Parathyroid adenoma (tissue), 2 donors: ENCODE results near the gene SLAMF7.
"Not testable (repeated sequence)": the region's sequence is repeated elsewhere in the genome, so short reads cannot be mapped to it uniquely, and the experiment has no call there.

ENCODE experiments used
- H2AFZ ChIP-seq: fragments of 300-600 bp; sonication (generic); one replicate; pipeline ENCODE4 v1.7.0; 2017; ENCODE audit warnings: antibody characterized with exemption, mild to moderate bottlenecking
- H3K27ac ChIP-seq: fragments of 300-600 bp; sonication (generic); one replicate; pipeline ENCODE4 v1.7.0; 2017
- H3K27me3 ChIP-seq: fragments of 300-600 bp; sonication (generic); one replicate; pipeline ENCODE4 v1.7.0; 2017; ENCODE audit warnings: low read length; ENCODE audit not compliant: control insufficient read depth, insufficient read depth
- H3K36me3 ChIP-seq: fragments of 300-600 bp; sonication (generic); one replicate; pipeline ENCODE4 v1.7.0; 2017; ENCODE audit warnings: low read length; ENCODE audit not compliant: control insufficient read depth, insufficient read depth
- H3K4me1 ChIP-seq: fragments of 300-600 bp; sonication (generic); one replicate; pipeline ENCODE4 v1.7.0; 2017; ENCODE audit warnings: control low read depth
- H3K4me2 ChIP-seq: fragments of 300-600 bp; sonication (generic); one replicate; pipeline ENCODE4 v1.7.0; 2017; ENCODE audit warnings: low read length
- H3K4me3 ChIP-seq: fragments of 300-600 bp; sonication (generic); one replicate; pipeline ENCODE4 v1.7.0; 2017; ENCODE audit warnings: low read depth, low read length
- H3K79me2 ChIP-seq: fragments of 300-600 bp; sonication (generic); one replicate; pipeline ENCODE4 v1.7.0; 2017; ENCODE audit warnings: control low read depth
- H3K9ac ChIP-seq: fragments of 300-600 bp; sonication (generic); one replicate; pipeline ENCODE4 v1.7.0; 2017; ENCODE audit warnings: mild to moderate bottlenecking
- H3K9me3 ChIP-seq: fragments of 300-600 bp; sonication (generic); one replicate; pipeline ENCODE4 v1.7.0; 2017; ENCODE audit warnings: low read length; ENCODE audit not compliant: control insufficient read depth
- TF ChIP-seq, protein P1 (sequence below): fragments of 300-600 bp; sonication (generic); IDR thresholded peaks from one replicate; pipeline ENCODE4 v1.7.0; 2017; ENCODE audit warnings: antibody characterized with exemption, mild to moderate bottlenecking
- donor health status: primary hyperparathyroidism.

Gene SLAMF7

DNA sequence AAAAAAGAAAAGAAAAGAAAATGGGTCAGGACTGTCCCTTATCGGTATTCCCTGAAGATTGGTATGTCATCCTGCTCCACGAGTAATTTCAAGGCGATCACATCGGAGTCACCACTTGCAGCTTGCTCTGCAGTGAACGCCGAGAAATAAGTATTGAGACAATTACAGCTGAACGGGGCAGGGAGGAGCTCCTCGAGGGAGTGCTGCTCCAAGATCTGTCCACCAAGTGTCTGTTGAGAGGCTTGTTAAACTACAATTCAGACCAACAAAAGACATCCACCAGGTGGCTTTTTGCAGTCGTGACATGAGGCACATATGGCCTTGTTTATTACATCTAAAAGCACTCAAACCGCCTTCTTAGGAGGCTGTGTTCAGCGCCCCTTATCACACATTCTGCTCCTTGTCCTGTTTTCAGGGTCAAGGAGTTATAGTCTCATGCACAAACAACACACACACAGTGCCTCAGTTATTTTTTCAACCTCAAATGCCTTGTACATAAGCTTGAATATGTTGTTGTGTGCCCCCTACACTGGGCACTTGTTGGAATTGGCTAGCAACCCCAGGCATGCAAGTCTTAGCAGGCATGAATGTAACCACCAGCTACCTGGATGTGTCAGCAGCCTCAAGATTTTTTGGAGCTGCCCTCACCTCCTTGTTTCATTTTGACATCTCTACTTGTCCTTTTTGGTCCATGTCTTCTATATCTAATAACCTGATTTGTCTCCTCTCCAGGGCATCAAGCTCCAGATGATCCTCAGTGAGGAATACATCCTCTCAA lies 14.4 kb upstream of the SLAMF7 start:
- no peaks in the 10 kb centered on the region for H3K79me2 ChIP-seq
- H3K4me2 ChIP-seq = no peak overlapping the region
- H3K9ac ChIP-seq = no peak overlapping the region
- H3K4me1 ChIP-seq = no peaks in the 10 kb centered on the region
- H3K36me3 ChIP-seq = no peaks in the 10 kb centered on the region
- no peak overlapping the region for H2AFZ ChIP-seq
- H3K27me3 ChIP-seq = no peaks in the 10 kb centered on the region
- no peaks in the 10 kb centered on the region for H3K9me3 ChIP-seq
- TF ChIP-seq, protein P1, sequence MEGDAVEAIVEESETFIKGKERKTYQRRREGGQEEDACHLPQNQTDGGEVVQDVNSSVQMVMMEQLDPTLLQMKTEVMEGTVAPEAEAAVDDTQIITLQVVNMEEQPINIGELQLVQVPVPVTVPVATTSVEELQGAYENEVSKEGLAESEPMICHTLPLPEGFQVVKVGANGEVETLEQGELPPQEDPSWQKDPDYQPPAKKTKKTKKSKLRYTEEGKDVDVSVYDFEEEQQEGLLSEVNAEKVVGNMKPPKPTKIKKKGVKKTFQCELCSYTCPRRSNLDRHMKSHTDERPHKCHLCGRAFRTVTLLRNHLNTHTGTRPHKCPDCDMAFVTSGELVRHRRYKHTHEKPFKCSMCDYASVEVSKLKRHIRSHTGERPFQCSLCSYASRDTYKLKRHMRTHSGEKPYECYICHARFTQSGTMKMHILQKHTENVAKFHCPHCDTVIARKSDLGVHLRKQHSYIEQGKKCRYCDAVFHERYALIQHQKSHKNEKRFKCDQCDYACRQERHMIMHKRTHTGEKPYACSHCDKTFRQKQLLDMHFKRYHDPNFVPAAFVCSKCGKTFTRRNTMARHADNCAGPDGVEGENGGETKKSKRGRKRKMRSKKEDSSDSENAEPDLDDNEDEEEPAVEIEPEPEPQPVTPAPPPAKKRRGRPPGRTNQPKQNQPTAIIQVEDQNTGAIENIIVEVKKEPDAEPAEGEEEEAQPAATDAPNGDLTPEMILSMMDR = no peak
- H3K27ac ChIP-seq = no peak overlapping the region
- no peak overlapping the region for H3K4me3 ChIP-seq

DNA sequence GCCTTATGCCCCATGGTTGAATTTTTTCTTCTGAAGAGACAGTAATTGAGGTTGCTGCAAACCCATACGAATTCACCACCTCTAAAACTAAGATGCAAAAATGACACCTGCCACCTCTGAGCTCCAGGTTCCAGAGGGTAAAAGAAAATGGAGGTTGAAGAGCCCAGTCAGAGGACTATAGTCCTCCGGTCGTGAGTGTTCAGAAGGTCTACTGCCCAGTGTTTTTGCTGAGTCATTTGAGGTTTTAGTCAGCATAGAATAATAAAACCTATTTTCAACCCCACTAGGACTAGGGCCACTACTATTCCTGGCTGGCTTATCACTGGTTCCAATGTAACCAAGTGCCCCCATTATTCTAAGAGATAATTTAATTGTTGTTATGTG lies 12.9 kb upstream of the SLAMF7 start:
- H3K9ac ChIP-seq = no peak overlapping the region

DNA sequence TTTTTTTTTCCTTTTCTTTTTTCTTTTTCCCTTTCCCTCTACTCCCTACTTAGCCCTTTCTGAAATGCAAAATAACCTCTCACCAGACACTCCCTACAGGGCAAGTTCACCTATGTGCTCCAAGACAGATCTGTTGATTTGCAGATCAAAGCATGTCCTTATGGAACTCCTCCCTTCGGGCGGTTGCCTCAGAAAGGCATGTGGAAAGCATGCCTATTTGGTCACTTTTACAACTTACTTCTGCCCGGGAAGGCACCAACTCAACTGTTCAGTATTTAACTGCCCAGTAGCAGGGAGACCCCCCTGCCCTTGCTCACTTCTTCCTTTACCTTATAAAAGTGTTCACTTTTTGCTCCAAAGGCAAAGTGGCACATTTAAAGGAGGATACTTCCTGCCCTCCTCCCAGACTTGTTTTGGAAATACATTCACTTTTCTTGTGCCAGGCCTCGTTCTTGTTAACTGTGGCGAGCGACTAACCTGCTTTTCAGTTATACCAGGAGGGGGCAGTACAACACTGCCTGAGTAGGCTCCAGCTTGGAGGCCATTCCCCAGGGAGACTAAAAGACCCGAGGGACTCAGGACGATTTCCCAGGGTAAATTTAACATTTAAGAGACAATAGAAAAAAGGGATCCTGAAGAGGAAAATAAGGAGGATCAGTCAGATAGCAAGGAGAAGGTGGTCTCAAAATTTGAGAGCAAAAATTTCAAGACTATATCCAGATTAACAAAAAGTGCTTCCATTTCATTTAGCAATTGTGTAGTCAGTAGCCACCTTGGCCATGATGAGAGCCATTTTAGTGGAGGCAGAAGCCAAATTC lies 12.3 kb upstream of the SLAMF7 start:
- Histone ChIP-seq H3K79me2 (no peaks in the 10 kb centered on the region), H3K27ac (no peak overlapping the region), H3K4me2 (no peak overlapping the region), H3K4me1 (no peaks in the 10 kb centered on the region), H3K9ac (no peak overlapping the region), H2AFZ (peak overlapping the region; percentile 62), H3K27me3 (no peaks in the 10 kb centered on the region), H3K4me3 (no peak overlapping the region), H3K9me3 (no peaks in the 10 kb centered on the region), H3K36me3 (no peaks in the 10 kb centered on the region)
- TF ChIP-seq, protein P1 = peak; percentile 51

More for the DNA sequence above, 12.9 kb upstream of the SLAMF7 start:
- H3K4me3 ChIP-seq = no peak overlapping the region
- no peaks in the 10 kb centered on the region for H3K36me3 ChIP-seq
- H3K79me2 ChIP-seq = no peaks in the 10 kb centered on the region
- no peaks in the 10 kb centered on the region for H3K27me3 ChIP-seq
- TF ChIP-seq, protein P1 = no peak
- no peaks in the 10 kb centered on the region for H3K4me1 ChIP-seq
- no peak overlapping the region for H2AFZ ChIP-seq
- H3K27ac ChIP-seq = no peak overlapping the region
- no peaks in the 10 kb centered on the region for H3K9me3 ChIP-seq
- H3K4me2 ChIP-seq = no peak overlapping the region

- TF ChIP-seq, protein P1 = no peak
- Histone ChIP-seq H3K4me3 (no peak overlapping the region), H3K27me3 (no peaks in the 10 kb centered on the region), H2AFZ (peak overlapping the region; percentile 62), H3K9me3 (no peaks in the 10 kb centered on the region), H3K36me3 (no peaks in the 10 kb centered on the region), H3K9ac (no peak overlapping the region), H3K79me2 (no peaks in the 10 kb centered on the region), H3K27ac (no peak overlapping the region), H3K4me2 (no peak overlapping the region), H3K4me1 (no peaks in the 10 kb centered on the region)
Measured at GRCh38 chr1:160727316-160727640, 11.8 kb upstream of the SLAMF7 start.

DNA sequence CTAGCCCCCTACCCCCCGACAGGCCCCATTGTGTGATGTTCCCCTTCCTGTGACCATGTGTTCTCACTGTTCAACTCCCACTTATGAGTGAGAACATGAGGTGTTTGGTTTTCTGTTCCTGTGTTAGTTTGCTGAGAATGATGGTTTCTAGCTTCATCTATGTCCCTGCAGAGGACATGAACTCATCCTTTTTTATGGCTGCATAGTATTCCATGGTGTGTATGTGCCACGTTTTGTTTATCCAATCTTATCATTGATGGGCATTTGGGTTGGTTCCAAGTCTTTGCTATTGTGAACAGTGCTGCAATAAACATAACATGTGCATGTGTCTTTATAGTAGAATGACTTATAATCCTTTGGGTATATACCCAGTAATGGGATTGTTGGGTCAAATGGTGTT lies 7.5 kb upstream of the SLAMF7 start:
- H3K4me2 ChIP-seq, H3K9me3 ChIP-seq, H3K4me1 ChIP-seq, H3K27me3 ChIP-seq, H3K79me2 ChIP-seq, H3K36me3 ChIP-seq, H3K27ac ChIP-seq, H2AFZ ChIP-seq, H3K4me3 ChIP-seq, H3K9ac ChIP-seq: not testable (repeated sequence)
